ENCODE data around the gene TMEM223.

- no peak for TF ChIP-seq CTCF (IDR thresholded peaks at IDR 0.05)
- no peak for TF ChIP-seq POLR2A (IDR thresholded peaks at IDR 0.05)
Observed at GRCh38 chr11:62770778-62771143, 21.0 kb downstream of the TMEM223 start.

All from adrenal gland (tissue), 5 donors.